NCI-H2196 (cell line): ENCODE measurements around the gene DDX6.
"Not testable (repeated sequence)": the region's sequence is repeated elsewhere in the genome, so short reads cannot be mapped to it uniquely, and the experiment has no call there.

Experiments
- DNase-seq: peaks from one replicate; lab custom pipeline; 2025; ENCODE audit not compliant: unreplicated experiment; lab: John Stamatoyannopoulos, UW

The DDX6 gene

GRCh38 chr11:118791111-118791960, at the start of gene DDX6:
DDX6 (minus strand) TSS chr11:118791164; CDS start chr11:118786251, 4,913 bp downstream.
- DNase-seq, result peak; percentile 77

GRCh38 chr11:118838905-118839553, 48.1 kb upstream of the DDX6 start:
- no peak for DNase-seq

- DNase-seq, result no peak
Observed at GRCh38 chr11:118837868-118838267, 46.9 kb upstream of the DDX6 start.

- DNase-seq, result no peak
Observed at GRCh38 chr11:118834427-118835028, 43.6 kb upstream of the DDX6 start.

GRCh38 chr11:118827118-118827517, 36.2 kb upstream of the DDX6 start:
- no peak for DNase-seq

GRCh38 chr11:118822936-118823510, 32.1 kb upstream of the DDX6 start:
- not testable (repeated sequence) for DNase-seq

GRCh38 chr11:118820412-118821357, 29.7 kb upstream of the DDX6 start:
- DNase-seq, result peak; percentile 89

- not testable (repeated sequence) for DNase-seq
Observed at GRCh38 chr11:118820025-118820379, 29.0 kb upstream of the DDX6 start.

GRCh38 chr11:118819334-118820024, 28.5 kb upstream of the DDX6 start:
- no peak for DNase-seq

- DNase-seq, result no peak
Observed at GRCh38 chr11:118818130-118818529, 27.2 kb upstream of the DDX6 start.

GRCh38 chr11:118813551-118813950, 22.6 kb upstream of the DDX6 start:
- DNase-seq, result no peak

GRCh38 chr11:118812485-118812884, 21.5 kb upstream of the DDX6 start:
- DNase-seq, result no peak

GRCh38 chr11:118807800-118808778, 17.1 kb upstream of the DDX6 start:
- no peak for DNase-seq

GRCh38 chr11:118806400-118806799, 15.4 kb upstream of the DDX6 start:
- DNase-seq, result no peak

- DNase-seq, result no peak
Observed at GRCh38 chr11:118804094-118804493, 13.1 kb upstream of the DDX6 start.

- no peak for DNase-seq
Observed at GRCh38 chr11:118799372-118799771, 8.4 kb upstream of the DDX6 start.

- no peak for DNase-seq
Observed at GRCh38 chr11:118797510-118797909, 6.5 kb upstream of the DDX6 start.

- peak; percentile 58 for DNase-seq
Observed at GRCh38 chr11:118792570-118793124, 1.7 kb upstream of the DDX6 start.
